ENCODE results near the gene PRRT1.
"Not testable (repeated sequence)": the region's sequence is repeated elsewhere in the genome, so short reads cannot be mapped to it uniquely, and the experiment has no call there.

Gene PRRT1

DNA sequence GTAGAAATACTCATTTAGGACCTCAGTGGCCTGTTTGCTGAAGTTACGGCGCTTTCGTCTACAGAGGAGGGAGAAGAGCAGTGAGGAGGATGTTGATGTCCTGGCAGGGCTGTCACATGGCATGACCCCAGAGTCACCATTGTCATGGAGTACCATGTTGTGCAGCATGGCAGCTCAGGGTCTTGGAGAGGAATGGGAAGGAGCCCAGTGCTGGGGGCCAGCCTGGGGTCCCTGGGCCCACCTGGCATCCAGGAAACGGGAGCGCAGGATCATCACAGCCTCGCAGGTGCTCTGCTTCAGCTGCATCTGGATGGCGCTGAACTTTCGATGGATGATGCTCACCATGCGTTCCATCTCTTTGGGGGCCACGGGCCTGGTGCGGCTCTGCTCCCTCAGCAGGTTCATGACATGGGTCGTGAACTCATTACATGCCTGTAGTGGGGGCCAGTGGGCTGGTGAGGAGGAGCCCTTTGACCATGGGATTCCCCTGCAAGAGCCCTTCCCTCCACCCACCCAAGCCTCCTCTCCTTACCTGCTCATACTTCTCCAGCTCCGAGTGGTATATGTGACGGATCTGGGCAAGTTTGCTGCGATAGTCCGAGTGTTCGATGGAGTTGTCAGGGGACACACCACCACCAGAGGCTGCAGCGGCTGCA is 36.1 kb upstream of the PRRT1 start:
- DNase-seq (ENCODE audit: low read depth) = not testable (repeated sequence)

DNA sequence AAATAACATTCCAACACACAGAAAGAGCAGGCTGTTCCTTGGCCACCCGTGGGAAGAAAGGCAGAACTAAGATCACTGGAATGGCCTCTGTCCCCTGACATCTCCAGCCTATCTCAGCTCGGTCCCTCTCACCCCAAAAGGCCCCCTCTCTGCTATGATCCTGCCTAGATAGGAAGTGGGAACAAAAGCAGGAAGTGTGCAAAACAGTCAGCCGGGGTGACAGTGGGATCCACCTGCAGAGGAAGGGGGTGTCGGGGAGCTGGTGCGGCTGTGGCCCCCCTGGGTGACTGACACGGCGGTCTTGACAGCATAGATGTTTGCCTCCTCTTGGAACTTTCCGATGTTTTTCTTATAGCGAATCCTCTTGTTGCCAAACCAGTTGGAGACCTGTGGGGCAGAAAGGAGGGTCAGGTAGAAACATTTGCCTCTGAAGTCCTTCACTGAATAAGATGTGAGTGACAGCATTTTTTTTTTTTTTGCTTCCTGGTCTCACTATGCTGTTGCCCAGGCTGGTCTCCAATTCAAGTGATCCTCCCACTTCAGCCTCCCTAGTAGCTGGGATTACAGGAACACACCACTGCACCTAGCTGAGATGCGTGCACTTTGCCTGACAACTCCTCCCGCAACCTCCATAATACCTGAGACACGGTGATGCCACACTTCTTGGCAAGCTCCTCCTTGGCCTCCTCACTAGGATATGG is 35.4 kb upstream of the PRRT1 start:
- DNase-seq (ENCODE audit: low read depth) = no peak

DNA sequence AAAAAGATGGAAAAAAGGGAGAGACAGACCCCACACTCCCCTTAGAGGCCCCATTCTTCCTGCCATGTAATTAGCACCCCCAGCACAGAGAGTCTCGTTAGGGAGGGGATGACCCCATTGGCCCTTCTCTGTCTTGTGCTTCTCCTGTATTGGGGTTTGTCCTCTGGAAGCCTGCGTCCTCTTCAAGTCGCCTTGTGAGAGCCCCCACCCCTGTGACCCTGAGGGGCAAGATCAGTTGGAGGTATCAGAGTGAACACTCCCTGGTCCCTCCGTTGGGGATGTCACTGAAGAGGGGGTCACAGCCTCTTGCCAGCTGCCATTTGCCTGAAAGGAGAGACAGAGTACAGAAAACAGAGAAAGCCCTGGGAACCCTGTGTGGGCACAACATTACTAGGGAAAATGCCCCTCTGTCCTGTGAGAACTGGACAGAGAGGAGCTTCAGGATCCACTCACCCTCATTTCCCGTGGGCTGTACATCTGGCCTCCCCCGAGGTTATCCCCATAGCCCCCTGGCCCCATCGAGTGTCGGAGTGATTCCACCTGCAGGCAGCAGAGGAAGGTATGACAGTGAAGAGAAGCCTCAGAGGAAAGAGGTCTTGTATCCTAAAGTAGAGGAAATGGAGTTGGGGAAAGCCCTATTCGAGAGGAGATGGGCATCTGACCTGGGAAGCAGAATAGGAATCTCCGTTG is 34.6 kb upstream of the PRRT1 start:
- not testable (repeated sequence) for DNase-seq (ENCODE audit: low read depth)

DNA sequence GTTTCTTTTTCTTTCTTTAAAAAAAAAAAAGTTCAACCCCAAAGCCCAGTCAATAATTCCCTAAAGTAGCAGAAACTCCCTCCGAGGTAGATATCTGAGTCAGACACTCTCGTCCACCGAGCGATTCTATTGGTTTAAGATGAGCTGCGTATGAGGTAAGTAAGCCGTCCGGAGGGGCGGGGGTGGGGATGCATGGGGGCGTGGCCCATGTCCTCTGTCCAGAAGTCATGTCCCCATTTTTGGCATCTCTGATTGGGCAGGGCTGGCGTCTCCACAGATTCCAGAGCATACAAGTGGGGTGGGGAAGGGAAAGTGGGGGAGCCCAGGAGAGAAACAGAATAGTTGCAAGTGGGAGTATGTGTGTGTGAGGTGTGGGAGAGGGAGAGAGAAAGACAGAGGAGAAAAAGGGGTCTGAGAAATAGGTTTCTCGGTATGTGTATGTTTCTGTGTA is 34.0 kb upstream of the PRRT1 start:
- not testable (repeated sequence) for DNase-seq (ENCODE audit: low read depth)

DNA sequence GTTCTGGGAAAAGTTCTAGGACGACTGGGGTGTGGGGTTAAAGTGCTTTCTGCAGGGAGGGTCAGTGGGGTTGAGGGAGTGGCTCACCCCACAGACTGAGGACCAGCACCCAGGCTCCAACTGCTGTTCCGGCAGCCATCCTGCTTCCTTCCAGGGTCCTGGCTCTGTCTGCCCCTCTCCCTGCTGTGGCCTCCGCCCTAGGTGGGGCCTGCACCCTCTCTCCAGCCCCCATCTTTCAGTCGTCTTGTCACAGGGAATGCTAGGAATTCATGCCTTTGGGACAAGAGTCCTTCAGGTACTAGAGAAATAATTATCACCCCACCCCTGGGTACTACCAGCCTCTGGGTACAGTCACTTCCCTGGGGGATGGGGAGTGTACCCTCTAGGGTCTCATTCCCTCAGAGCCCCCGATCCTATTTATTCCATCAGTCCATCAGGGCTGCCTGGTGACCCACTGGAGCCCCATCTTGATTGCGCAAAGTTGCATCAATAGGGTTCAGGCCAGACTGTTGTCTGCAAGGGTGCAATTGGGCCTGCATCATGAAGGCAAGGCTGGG is 32.4 kb upstream of the PRRT1 start, which contains the start of gene AGER:
Gene AGER, minus strand, starts transcription at position 170 of the 557 bp plus-strand sequence. Its CDS starts 31 bp downstream, at position 139.
- no peak for DNase-seq (ENCODE audit: low read depth)

DNA sequence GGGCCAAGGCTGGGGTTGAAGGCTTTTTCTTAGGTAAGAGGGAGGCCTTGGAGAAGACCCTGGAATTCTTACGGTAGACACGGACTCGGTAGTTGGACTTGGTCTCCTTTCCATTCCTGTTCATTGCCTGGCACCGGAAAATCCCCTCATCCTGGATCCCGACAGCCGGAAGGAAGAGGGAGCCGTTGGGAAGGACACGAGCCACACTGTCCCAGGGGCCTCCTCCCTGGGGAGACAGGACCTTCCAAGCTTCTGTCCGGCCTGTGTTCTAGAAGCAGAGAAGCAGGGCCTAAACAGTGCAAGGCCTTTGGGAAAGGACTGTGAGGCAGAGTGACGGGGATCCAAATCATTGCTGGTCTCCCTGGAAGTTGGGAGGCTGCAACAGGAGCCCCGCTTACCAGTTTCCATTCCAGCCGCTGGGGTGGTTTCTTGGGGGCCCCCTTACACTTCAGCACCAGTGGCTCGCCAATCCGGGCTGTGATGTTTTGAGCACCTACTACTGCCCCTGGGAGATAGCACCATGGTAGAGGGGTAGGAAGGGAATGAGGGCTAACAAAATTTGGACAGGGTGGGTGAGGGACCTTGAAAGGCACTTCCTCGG is 31.8 kb upstream of the PRRT1 start:
- no peak for DNase-seq (ENCODE audit: low read depth)

DNA sequence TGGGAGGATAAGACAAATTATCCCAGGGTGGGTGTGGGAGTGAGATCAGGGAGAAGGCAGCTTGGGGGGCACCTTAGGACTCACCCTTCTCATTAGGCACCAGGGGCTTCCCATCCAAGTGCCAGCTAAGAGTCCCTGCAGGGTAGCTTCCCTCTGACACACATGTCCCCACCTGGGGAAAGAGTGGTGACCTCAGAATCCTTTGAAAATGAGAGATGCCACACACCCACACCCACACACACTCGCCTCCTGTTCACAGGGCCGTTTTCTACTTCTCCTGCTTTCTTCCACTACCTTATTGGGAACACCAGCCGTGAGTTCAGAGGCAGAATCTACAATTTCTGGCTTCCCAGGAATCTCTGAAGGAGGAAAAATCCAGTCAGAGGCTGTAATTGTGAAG is 31.3 kb upstream of the PRRT1 start:
- no peak for DNase-seq (ENCODE audit: low read depth)

DNA sequence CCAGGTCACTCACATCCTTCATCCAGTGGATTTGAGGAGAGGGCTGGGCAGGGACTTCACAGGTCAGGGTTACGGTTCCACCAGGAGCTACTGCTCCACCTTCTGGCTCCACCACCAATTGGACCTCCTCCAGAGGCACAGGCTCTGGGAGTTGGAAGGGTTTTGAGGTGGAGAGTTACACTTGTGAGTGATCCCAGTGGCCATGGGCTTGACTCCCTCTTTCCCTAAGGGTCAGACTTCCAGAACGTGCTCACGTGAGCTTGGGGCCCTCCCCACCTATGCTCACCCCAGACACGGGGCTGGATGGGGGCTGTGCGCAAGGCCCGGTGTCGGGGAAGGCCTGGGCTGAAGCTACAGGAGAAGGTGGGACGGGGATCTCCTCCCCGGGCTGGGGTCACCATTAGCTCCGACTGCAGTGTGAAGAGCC is 30.8 kb upstream of the PRRT1 start:
- DNase-seq (ENCODE audit: low read depth) = no peak

DNA sequence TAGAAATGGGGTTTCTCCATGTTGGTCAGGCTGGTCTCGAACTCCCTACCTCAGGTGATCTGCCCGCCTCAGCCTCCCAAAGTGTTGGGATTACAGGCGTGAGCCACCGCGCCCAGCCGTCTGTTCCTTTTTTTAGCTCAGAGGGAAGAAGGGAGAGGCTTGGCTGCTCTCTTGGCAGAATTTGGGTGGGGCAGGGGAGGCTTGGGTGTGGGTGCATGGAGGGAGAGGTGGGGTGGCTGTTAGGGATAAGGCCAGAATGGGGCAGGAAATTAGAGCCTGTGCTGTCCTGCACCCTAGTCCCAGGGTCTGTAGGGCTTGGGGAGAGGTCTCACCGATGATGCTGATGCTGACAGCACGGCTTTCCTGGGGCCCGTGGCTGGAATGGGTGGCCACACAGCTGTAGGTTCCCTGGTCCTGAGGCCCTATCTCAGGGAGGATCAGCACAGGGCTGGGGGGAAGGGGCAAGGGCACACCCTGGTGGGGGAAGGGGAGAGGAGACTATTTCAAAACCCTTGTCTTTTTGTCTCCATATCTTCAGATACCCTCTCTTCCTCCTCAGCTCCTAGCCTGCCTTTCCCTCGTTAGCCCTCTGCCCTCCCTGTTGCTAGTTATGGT is 30.3 kb upstream of the PRRT1 start:
- no peak for DNase-seq (ENCODE audit: low read depth)

DNA sequence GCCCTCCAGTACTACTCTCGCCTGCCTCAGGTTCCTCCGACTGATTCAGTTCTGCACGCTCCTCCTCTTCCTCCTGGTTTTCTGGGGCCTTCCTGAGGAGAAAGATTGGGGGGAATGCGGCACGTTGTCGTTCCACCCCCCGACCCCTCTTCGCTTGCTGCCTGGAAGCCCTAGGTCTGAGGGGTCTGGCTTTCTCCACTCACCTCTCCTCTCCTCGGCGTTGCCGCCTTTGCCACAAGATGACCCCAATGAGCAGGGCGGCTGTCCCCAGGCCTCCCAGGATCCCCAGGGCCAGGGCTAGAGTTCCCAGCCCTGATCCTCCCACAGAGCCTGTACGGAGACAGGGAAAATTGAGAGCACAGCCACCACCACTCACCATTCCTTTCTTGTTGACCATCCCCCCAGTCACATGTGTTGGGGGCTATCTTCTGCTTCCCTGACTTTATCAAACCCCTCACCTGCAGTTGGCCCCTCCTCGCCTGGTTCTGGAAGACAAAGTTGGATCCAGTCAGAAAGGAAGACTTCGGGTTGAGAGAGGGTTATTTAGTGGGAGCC is 29.5 kb upstream of the PRRT1 start:
- DNase-seq (ENCODE audit: low read depth) = no peak

DNA sequence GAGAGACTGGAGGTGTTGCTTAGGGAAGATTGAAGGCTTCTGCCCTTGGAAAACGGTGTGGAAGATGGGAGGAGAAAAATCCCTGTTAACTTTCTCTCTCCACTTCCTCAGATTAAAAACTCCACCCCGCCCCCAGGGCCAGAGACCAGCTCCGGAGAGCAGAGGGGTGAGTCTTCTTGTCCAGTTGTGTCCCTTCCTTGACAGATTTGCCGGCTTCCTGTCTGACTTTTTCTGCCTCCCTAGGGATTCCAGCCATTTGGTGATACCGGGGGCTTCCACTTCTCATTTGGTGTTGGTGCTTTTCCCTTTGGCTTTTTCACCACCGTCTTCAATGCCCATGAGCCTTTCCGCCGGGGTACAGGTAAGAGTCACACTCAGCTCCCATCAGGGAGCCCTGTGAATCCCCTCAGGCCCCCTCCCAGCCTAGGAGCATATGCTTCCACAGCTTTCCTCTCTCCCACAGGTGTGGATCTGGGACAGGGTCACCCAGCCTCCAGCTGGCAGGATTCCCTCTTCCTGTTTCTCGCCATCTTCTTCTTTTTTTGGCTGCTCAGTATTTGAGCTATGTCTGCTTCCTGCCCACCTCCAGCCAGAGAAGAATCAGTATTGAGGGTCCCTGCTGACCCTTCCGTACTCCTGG is 28.1 kb upstream of the PRRT1 start:
- DNase-seq (ENCODE audit: low read depth) = no peak

DNA sequence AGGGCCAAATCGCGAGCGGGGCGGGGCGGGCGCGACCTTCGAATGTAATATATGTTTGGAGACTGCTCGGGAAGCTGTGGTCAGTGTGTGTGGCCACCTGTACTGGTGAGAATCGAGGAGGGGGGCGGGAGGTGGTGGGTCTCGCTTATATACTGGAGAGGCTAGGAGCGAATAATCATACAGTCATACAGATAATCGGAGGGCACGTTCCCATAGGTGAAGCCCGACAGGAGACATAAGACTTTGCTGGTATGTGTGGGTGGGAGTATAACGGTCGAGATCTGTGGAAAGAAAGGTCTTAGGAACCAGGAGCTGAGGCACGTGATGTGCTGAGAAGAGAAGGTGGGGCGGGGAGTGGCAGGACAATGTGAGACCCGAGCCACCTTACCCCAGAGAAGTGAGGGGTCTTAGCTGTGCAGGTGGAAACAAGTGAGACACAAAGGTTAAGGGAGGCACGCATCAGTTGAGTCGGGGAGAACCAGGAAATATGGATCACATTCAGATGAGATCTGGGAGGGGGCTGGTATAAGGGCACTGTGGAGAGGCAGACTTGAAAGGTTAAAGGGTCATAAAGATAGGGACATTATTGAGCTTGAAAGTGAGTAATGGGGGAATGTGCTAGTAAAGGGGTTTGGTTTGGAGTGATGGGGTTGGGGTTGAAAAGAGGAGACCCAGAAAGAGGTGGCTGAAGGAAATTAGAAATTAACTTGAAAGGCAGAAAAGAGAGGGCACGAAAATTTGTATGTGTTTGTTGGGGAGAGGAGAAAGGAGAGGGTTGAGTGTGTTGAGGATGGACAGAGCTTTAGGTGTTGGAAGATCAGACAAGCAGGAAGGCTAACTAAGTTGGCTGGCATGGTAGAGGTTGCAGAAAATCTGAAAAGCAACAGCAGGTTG is 27.1 kb upstream of the PRRT1 start:
- no peak for DNase-seq (ENCODE audit: low read depth)

DNA sequence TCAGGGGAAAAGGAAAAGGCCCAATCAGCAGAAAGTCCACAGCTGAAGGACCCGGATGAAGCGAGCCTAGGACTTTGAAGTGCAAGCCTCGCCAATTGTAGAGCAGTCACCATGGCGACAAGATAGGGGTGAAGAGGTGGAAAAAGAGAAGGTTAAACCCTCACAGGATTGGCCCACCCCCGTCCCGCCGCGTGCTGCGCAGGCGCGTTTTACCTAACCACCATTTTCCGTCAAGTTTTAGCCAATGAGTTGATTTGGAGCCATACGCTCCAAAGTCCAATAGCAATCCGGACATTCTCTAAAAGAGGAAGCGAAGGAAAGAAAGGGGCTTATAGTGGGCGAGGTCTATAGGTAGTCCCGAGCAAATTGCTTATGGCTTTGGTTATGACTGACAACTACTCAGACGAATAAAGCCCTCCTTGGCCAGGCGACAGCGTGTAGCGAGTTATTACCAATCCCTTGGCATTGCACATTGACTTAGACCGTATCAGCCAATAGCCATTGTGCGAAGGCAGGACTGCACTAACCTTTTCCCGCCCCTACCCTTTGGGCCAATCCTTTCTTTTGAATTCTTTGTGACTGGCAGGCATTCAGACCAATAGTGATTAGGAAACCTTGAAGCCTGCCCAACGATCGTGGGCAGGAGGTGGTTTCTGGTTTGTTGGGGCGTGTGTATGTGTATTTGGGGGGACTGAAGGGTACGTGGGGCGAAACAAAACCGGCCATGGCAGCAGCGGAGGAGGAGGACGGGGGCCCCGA is 26.2 kb upstream of the PRRT1 start, which contains the start of gene RNF5:
Gene RNF5, plus strand, starts transcription at position 618 of the 759 bp plus-strand sequence. Its CDS starts 107 bp downstream, at position 725.
- peak; percentile 83 for DNase-seq (ENCODE audit: low read depth)

DNA sequence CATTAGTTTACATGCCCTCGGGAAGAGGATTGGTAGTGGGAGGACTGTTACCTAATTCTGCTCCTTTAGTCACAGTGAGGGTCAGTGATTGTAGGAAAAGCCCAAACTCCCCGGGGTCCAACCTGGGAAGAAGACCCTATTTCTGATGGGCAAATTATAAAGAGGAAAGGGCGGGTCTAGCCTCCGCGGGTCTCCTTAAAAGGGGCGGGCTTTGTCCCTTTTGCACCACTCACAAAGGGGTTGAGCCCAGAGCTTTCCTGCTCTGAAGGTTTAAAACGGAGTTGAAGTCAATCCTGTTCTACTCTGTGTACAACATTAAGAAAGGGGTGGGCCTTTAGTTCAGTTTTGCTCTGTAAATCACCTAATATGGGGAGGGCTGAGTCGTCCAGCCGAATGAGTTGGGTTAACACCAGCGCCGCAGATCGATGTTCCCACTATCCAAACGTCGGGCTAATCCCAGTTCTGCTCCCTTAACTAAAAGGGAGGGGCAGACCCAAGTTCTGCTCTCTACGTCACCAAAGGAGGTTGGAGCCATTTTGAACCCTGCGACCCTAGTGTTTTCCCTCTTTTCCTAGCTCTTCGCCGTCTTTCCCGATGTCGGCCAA is 25.5 kb upstream of the PRRT1 start:
- DNase-seq (ENCODE audit: low read depth) = no peak

DNA sequence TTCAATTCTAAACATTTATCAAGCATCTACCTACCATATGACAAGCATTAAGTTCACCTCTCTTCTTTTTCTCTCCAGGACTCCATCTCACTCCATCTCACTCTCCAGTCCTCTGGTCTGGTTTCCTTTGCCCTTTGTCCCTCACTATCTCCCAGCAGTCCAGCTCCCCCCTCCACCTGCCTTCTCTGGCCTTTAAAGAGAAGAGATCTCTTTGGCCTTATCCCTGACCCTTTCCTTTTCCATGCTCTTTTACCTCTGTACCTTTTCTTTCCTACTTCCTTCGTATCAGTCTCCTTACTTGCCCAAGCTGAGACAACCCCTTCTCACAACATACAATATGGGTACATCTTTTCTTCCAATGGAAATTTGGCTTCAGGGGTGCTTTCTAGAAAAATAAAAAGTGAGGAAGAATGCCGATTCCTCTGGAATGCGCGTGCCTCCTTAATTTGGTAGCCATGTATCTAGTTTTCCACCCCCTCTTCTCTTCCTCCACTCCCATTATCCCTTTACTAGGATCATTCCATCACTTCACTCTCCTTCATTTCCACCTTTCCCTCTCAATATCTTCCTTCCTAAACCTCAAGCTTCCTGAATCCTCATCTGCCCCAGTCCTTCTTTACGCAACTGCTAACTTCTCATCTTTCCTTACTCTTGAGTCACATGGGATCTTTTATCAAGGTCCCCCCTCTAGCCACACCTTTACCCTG is 24.9 kb upstream of the PRRT1 start:
- DNase-seq (ENCODE audit: low read depth) = no peak

DNA sequence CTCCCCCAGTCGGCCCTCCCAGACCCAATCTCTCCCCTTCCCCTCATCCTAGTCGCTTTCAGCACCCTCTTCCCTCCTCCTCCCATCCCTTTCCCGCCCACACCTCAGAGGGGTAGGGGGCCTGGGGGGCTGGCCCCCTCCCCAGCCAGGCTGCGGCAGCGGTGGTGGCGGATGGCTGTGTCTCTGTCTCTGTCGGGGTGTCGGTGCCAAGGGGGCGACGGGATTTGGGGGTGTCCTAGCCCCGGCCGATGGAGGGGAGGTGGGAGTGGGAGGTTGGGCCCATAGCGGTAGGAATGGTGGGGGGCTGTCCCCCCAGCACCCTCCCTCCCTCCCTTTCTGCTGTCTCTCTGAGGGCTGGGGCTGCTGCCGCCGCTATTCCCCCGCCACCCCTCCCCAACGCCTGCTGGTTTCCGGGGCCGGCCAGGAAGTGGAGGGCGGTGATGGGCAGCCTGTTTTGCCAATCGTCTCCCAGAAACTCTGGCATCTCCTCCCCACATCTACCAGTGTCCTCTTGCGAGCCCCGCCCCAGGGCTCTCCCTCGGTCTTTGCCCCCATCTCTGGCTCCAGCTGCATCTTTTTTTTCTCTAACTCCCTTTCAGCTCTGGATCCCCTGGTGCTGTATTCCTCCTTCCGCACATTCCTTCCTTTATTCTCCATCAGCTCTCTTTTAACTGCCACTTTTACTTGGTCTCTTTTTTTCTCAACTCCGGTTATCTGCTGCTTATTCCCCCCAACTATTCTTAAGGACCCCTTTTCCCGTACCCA is 24.2 kb upstream of the PRRT1 start, which contains the start of gene AGPAT1:
Gene AGPAT1, minus strand, starts transcription at position 374 of the 765 bp plus-strand sequence. CDS start 4,588 bp downstream, outside the sequence.
- peak; percentile 95 for DNase-seq (ENCODE audit: low read depth)

DNA sequence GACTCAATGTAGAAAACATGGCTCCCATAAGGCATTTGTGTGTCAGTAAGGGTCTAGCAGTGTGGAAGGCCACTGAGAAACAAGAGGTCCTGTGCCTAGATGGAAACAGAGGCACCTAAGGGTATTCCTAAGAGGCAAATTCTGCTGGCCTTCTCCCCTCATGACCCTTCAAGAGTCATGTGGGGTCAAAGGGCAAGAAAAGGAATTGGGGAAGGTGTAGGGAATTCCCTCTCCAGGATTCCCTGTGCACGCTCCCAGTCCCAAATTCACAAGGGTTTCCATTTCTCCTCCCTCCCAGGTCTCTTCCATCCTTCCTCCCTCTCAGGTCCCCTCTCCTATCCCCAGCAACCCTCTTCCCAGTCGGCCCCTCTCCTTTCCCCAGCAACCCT is 23.6 kb upstream of the PRRT1 start:
- no peak for DNase-seq (ENCODE audit: low read depth)
